GM18870 (cell line): Measurements from ENCODE around the gene AMMECR1.

Source experiments
- ATAC-seq: cut with Tn5 transposase; IDR thresholded peaks from one replicate; pipeline ENCODE4 v1.9.1; 2021; ENCODE audit warnings: moderate library complexity; ENCODE audit not compliant: unreplicated experiment

Gene AMMECR1

GRCh38 chrX:110311437-110312230 lies 6.3 kb downstream of the AMMECR1 start:
- no peak for ATAC-seq

DNA sequence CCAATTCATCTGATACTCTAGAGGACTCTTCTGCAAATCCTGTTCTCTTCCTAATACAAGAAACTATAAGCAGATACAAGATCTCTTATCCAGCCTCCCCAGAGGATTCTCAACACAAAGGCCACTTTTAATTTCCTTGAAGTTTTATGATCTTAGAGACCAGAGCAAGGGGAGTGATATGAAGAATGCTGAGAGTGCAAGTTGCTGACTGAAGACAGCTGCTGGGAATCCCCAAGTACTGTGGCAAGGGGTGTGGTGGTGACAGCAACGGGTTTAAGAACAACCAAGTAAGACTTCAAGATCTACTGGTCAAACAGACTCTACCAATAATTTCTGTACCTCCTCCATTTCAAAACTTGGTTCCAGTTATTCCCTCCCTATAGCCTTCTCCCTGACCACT lies 7.0 kb downstream of the AMMECR1 start:
- ATAC-seq, result peak; percentile 86

DNA sequence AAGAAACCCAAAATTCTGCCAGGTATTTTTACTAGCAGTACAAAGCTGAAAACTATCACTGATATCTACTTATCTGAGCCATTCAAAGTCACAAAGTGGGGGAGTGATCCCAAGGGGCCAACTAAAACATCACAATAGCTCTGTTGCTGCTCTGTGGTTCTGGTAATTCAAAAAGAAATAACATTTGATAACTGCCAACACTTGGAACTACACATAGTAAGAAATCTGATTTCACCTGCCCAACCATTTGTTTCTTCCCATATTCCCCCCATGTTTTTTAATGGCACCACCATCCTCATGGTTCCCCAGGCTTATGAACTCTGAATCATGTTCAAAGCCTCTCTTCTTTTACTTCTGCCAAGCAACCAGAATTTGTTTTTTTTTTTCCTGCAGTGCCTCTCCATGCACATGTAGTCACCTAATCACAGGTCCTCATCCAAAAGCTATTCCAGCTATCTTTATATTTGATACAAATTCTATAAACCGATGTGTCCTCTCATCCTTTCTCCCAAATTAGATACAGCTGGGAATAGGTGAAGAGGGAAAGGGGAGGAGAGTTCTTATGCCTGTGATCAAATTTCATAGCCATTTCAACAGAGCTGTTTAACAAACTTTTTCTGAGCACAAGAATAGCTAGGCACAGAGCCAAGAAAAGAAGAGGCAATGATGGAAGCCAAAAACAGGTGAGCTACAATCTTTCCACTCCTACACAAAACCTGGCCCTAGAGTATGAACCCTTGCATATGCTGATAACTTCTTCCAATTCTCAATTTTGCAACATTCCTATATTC lies 7.7 kb downstream of the AMMECR1 start:
- no peak for ATAC-seq

DNA sequence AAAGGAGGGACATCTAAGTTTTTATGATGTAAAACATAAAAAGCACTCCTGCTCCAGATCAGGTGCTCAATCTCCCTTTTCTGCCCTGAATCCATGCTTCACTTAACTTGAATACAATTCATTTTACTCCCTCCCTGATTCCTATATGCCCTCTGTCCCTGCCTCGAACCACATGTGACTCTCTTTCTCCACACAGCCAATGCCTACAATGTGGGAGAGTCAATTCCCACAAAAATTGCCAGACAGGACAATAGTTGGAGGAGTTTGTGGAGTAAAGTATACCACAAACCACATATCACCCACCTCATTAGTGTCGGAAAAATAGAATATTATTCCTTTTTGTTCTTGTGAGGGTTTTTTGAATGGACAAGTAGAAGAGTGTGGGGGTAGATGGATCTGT lies 9.7 kb downstream of the AMMECR1 start:
- no peak for ATAC-seq

DNA sequence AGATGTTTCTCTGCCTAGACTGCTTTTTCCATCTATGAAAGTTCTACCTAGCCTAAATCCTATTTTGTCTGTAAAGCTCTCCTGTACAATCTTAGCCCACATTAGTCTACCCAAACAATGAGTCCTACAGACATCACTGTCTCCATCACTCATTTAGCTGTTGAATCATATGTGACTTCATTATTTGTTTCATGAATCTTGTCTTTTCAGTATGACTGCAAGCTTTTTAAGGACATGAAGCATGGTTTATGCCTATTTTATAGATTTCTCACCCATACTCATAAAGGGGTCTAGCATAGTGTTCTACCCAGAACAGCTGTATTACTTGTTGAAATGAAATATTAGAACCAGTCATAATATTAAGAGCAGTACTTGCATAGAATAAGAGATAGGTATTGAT lies 13.0 kb downstream of the AMMECR1 start:
- no peak for ATAC-seq

- no peak for ATAC-seq
These were observed 13.5 kb downstream of the AMMECR1 start for GRCh38 chrX:110304371-110304770.

DNA sequence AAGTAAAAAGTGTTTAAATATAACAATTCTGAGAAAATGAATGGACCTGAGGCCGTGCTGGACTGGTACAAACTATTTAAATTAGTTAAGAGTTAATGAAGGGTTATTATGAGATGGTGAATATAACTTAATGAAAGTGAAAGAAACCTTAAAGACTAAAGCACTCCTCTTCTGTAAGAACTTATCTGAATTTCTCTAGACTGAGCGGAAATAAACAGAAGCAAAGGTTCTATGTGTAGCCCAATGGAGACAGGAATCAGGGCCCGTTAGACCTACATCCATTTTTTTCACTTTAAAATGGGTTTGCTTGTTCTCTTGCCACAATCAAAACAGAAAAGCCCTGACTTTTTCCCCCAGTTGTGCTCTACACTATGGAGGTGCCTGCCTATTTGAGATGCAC lies 14.9 kb downstream of the AMMECR1 start:
- ATAC-seq, result no peak

DNA sequence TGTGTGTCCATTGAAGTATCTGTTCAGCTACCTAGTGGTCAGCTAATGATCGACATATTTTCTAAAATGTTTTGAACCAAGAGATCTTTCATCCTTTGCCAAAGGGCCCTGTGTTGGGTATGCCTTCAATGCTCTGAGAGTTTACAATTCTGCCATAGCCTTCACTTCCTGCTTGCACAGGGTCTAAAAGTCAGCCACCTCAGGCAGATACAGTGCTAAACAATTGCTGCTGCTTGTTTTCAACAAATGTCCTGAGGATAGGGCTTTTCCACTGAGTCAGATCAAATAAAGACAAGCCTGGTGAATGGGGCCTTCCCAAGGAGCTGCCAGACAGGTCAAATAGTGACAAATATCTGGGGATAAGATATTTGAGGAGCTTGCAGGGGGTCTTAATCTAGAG lies 16.7 kb downstream of the AMMECR1 start:
- no peak for ATAC-seq

DNA sequence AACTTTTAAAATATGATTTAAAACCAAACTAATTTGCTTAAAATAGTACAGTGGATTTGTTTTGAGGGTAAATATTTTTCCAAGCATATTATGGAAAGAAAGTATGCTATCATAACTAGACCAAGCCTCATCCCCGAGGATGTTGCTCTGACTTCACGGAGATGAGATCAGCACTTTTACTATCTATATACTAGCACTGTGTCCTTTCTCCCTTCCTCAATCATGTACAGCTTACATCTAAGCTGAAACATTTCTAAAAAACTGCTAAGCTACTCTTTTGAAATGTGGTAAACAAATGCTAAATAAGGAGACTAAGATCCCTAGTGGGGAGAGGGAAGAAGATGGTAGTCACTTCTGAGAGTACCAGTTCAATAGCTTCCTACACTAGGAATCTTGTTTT lies 23.8 kb downstream of the AMMECR1 start:
- ATAC-seq, result no peak

DNA sequence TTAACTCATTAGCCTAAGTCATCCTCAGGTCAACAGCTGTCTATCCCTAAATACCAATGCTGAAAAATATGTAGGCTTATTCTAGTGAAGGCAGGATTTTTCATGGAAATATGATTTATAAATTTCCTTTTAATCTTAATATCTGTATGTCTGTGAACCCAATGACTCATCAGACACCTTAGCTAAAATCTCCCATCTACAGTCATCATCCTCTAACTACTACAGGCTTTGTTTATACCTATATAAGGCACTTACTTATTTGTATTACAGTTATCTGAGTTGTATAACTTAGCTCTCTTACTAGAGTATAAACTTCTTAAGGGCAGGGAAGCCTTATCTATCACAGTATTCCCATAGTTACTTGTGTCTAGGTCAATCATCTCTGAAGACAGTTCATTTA lies 24.2 kb downstream of the AMMECR1 start:
- ATAC-seq, result no peak

GRCh38 chrX:110287605-110288004 lies 30.3 kb downstream of the AMMECR1 start:
- no peak for ATAC-seq

GRCh38 chrX:110286106-110286505 lies 31.8 kb downstream of the AMMECR1 start:
- ATAC-seq, result no peak

DNA sequence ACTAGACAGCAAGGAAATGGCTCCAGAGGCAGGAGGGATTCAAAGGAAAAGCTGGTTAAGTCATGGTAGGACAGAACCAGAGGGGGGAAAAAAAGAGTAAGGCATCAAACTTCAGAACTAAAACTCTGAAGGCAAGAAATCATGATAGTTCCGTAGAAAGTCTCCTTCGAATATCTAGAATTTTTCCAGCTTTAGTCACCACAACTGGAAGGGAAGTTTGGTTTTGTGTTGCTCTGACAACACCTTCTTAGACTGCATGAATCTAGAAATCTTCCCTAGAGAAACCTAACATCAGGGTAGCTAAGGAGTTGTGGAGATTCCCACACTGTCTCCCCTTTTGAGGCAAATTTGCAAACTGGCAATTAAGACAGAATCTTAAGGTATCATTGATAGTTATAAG lies 33.7 kb downstream of the AMMECR1 start:
- no peak for ATAC-seq

DNA sequence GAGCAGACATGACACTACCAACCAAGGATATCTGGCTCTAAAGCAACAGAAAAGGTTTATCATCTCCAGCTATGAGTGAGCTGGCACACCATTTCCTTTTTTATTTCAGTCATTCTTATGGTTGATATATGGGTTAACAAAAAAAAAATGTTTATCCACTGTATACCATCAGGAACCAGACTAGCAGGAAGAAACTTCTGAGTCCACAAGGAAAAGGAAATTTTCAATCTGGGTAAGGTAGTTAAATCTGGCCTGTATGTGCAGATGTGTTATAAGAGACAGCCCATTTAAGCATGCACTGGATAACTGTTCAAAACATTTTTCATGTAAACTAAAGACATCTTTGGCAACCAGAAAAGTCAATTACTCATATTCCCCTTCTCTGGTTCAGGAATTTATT lies 35.0 kb downstream of the AMMECR1 start:
- ATAC-seq, result no peak

DNA sequence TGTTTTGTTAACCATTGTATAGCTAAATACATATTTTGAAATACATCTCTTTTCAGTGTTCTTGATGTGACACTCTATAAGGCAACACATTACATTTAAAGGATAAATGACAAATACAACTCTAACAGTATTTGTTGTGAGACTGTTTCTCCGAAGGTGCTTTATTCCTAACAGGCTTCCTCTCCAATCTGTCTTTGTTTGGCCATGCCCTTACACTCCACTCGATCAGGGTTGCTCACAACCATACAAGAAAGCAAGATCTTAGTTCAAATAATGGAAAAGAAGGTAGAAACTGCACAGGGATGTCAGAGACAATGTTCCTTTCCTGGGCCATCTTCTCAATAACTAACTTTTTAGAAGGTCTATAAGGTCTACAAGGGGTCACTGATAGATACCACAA lies 36.5 kb downstream of the AMMECR1 start:
- no peak for ATAC-seq

DNA sequence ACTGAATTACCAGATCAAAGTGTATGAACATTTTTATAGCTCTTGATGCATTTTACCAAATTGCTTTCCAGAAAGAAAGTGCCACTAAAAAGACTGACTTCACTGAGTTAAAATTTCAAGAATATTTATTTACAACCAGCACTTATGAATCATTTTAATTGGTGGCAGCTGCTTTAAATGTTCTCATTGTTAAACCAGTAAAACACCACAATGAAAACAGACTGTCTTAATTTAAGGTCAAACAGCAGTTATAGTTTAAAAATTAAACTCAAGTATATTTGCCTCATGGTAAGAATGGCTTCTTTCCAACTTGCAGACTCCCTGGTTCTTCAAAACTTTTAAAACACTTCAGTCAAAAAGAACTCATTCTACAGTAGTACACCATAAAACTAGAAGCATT lies 36.9 kb downstream of the AMMECR1 start:
- no peak for ATAC-seq

DNA sequence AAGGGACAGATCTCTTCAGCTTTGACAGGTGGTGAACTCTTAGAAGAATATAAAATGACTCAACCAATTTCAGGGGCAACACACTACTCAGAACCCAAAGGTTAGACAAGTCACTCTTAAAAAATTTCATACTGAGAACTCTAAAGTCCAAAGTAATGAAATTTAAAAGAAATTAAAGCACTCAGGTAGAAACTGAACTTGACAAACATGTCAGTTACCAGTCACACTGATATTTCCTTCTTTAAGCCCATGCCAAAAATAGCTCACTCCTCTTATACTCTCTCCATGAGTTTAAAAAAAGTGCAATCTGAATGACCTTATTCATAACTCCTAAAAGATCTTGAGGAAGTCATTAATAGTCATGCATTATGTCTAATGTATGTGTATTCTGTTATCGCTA lies 40.3 kb downstream of the AMMECR1 start:
- no peak for ATAC-seq

DNA sequence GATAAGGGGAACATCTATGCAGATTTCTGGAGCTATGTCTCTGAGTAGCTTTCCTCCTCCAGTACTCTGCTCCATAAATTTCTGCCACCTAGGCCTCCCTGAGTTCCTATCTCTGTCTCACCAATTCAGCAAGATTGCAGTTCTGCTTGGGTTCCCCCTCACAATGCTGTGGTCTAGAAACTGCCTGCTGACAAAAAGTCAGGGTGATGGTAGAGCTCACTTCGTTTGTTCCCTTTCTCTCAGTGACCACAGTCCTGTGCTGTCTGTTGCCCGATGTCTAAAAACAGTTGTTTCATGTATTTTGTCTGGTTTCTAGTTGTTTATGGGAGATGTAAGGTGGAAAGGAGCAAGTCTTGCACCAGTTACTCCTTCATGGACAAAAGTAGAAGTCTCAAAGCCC lies 41.1 kb downstream of the AMMECR1 start:
- peak; percentile 87 for ATAC-seq

DNA sequence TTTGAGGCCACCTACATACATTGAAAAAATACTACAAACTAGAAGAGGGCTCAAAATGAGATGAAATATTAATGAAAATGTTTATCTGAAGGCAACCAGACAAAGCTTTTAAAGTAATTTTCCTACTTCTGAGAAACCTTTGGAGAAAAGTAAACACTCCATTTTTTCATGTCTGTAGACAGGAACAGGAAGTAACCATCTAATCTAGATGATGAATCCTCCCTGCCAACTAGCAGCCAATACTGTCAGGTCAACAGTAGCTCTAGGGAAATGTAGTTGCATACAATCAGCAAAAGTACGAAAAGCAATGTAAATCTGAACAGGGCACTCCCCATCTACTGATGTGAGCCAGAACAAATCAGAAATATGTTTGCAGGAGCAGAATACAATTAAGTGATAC lies 49.0 kb downstream of the AMMECR1 start:
- ATAC-seq, result no peak

DNA sequence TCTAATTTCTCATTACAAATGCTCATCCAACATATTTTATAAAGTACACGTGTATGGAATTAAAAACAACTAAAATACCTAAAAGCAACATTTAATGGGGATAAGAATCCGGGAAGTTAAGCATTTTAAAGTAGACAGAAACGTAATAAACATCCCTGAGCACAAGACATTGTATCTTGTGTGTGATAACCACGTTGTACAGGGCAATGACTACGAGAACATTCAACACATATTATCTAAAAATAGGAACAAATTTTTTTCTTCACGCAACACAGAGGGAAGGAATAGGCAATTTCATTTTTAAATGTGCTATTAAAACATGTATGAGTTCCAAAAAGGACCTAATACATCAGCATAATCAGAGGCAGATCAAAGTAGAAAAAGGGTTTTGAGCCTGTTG lies 49.5 kb downstream of the AMMECR1 start:
- no peak for ATAC-seq

DNA sequence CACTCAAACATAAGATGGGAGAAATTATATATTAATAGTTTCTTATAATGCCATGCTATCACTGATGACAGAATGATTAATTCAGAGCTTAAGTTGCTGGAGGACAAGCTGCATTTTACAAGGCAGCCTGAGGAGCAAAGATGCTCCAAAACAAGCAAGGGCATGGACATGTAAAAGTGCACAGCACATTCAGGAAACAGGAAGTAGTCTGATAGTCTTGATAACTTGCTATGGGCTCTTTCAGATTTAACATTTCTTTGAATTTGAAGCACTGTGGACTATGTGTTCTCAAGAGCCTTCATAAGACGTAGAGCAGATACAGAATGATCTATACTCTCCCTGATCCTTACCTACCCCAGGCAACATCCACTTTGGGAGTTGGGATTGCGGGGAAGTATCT lies 50.0 kb downstream of the AMMECR1 start:
- ATAC-seq, result no peak

- ATAC-seq, result no peak
These were observed 52.2 kb downstream of the AMMECR1 start for GRCh38 chrX:110265661-110266060.
